HepG2 (cell line): Measurements from ENCODE around the gene RBM19. TPM values are rescaled to one million over a fixed set of nuclear protein-coding genes. Genes with fewer than 3 reads are reported as not detected.

Experiments
- ATAC-seq: fragments of 200-7000 bp; cut with Tn5 transposase; 3 replicates; pipeline ENCODE4 v1.9.1; 2020; ENCODE audit warnings: mild to moderate bottlenecking, moderate library complexity
- BruUV-seq: library from RNA; stranded (reverse); fragments of 400-500 nt; replicated peaks from 2 replicates; lab custom pipeline; 2021; lab: Mats Ljungman, UMichigan
- CTCF ChIA-PET: fragments of 300-600 bp; formaldehyde crosslinking; extraction: SDS; loops from one replicate; lab custom pipeline; 2021; ENCODE audit warnings: low total read pairs, inconsistent platforms, low intra/inter-chr PET ratio; lab: Yijun Ruan, JAX
- POLR2A ChIA-PET: fragments of 350-600 bp; sonication (Branson Sonifier 250); formaldehyde crosslinking; loops from one replicate; lab custom pipeline; 2020; ENCODE audit warnings: antibody characterized with exemption, inconsistent platforms; lab: Yijun Ruan, JAX
- DNase-seq: peaks from one replicate; pipeline ENCODE4 v3.0.0-alpha.2; 2015; ENCODE audit warnings: low spot score
- FAIRE-seq: peaks from 3 replicates; lab custom pipeline; 2011; peaks lifted over from hg19 to GRCh38; lab: Jason Lieb, UNC
- H2AFZ ChIP-seq: one replicate; pipeline ENCODE4 v1.6.1; 2011; ENCODE audit warnings: low read length, inconsistent platforms
- H3K27ac ChIP-seq: fragments of 300-600 bp; 3 replicates; pipeline ENCODE4 v1.8.0; 2011; ENCODE audit warnings: mixed run types, mild to moderate bottlenecking, mixed read lengths, low read length, inconsistent platforms; ENCODE audit not compliant: insufficient read depth; ENCODE audit errors: extremely low read length
- H3K27me3 ChIP-seq, 2 experiments: fragments of 200-600 bp in 1 of 2; 2 replicates in 1 of 2; 3 replicates in 1 of 2; pipeline versions ENCODE4 v1.6.0 to v1.8.0; 2011; ENCODE audit warnings: low read length in 2 of 2, mild to moderate bottlenecking in 2 of 2, moderate library complexity in 2 of 2, inconsistent platforms in 1 of 2; ENCODE audit not compliant: insufficient read depth in 2 of 2, control insufficient read depth in 1 of 2
- H3K36me3 ChIP-seq, 2 experiments: fragments of 200-600 bp in 1 of 2; replicated peaks in 1 of 2; 2 replicates in 1 of 2; 3 replicates in 1 of 2; pipeline versions ENCODE4 v1.5.1 to v1.8.0; 2011; ENCODE audit warnings: low read length in 2 of 2, inconsistent platforms in 1 of 2; ENCODE audit not compliant: insufficient read depth in 2 of 2, control insufficient read depth in 1 of 2
- H3K4me1 ChIP-seq: 2 replicates; pipeline ENCODE4 v1.5.1; 2012; ENCODE audit warnings: low read length, inconsistent platforms; ENCODE audit not compliant: insufficient read depth
- H3K4me2 ChIP-seq: 2 replicates; pipeline ENCODE4 v1.6.0; 2011; ENCODE audit warnings: low read depth, low read length, inconsistent platforms
- H3K4me3 ChIP-seq, 3 experiments: fragments of 200-600 bp in 1 of 3; sonication (generic), shearing (Covaris generic) in 1 of 3; replicated peaks in 1 of 3; 2 replicates each; pipeline ENCODE4 v1.5.1; 2011 to 2016; ENCODE audit warnings: low read length in 3 of 3, inconsistent platforms in 2 of 3, low read depth in 2 of 3, mild to moderate bottlenecking in 2 of 3, control low read depth in 1 of 3, mixed read lengths in 1 of 3; ENCODE audit not compliant: insufficient read depth in 1 of 3
- H3K79me2 ChIP-seq: one replicate; pipeline ENCODE4 v1.6.1; 2011; ENCODE audit warnings: low read length, inconsistent platforms; ENCODE audit not compliant: insufficient read depth
- H3K9ac ChIP-seq: 2 replicates; pipeline ENCODE4 v1.6.0; 2011; ENCODE audit warnings: mild to moderate bottlenecking, low read depth, low read length, inconsistent platforms; ENCODE audit not compliant: insufficient read depth
- H3K9me3 ChIP-seq: 2 replicates; pipeline ENCODE4 v1.5.1; 2012; ENCODE audit warnings: mild to moderate bottlenecking, low read length
- H4K20me1 ChIP-seq: 2 replicates; pipeline ENCODE4 v1.6.0; 2011; ENCODE audit warnings: inconsistent platforms, mild to moderate bottlenecking, low read length, moderate library complexity; ENCODE audit not compliant: insufficient read depth
- CENPBD1 ChIP-seq: sonication (generic); formaldehyde crosslinking; IDR thresholded peaks from 2 replicates; pipeline ENCODE4 v1.8.0; 2022; ENCODE audit warnings: missing genetic modification reagents, low read depth, mild to moderate bottlenecking, borderline replicate concordance
- HIC2 ChIP-seq: sonication (generic); formaldehyde crosslinking; IDR thresholded peaks from 2 replicates; pipeline ENCODE4 v1.9.0; 2022; ENCODE audit warnings: low read depth, missing genetic modification reagents
- HNRNPK ChIP-seq: fragments of 200-400 bp; formaldehyde crosslinking; IDR thresholded peaks from 2 replicates; pipeline ENCODE4 v1.6.1; 2018; ENCODE audit warnings: low read length, low read depth, moderate library complexity, mild to moderate bottlenecking; ENCODE audit not compliant: poor library complexity, severe bottlenecking
- MAF1 ChIP-seq: sonication (generic); formaldehyde crosslinking; IDR thresholded peaks from 2 replicates; pipeline ENCODE4 v1.5.0; 2020; ENCODE audit warnings: missing genetic modification reagents, borderline replicate concordance
- PCBP1 ChIP-seq: fragments of 200-400 bp; formaldehyde crosslinking; IDR thresholded peaks from 2 replicates; pipeline ENCODE4 v1.6.1; 2017; ENCODE audit warnings: mild to moderate bottlenecking, low read depth, low read length, borderline replicate concordance
- PCBP2 ChIP-seq: fragments of 200-400 bp; formaldehyde crosslinking; optimal IDR thresholded peaks from 2 replicates; pipeline ENCODE3; 2018; ENCODE audit warnings: low read length, low read depth; ENCODE audit not compliant: poor library complexity, severe bottlenecking
- RAD21 ChIP-seq: fragments of 450-650 bp; formaldehyde crosslinking; IDR thresholded peaks from 2 replicates; pipeline ENCODE4 v1.5.0; 2020; ENCODE audit warnings: mild to moderate bottlenecking
- TCF7L2 ChIP-seq: IDR thresholded peaks from 2 replicates; pipeline ENCODE4 v1.6.1; 2011; ENCODE audit warnings: mild to moderate bottlenecking, low read depth, low read length, moderate library complexity
- ZBTB21 ChIP-seq: sonication (generic); formaldehyde crosslinking; IDR thresholded peaks from 2 replicates; pipeline ENCODE4 v1.4.0; 2020; ENCODE audit warnings: missing genetic modification reagents
- ZNF354B ChIP-seq: sonication (generic); formaldehyde crosslinking; IDR thresholded peaks from 2 replicates; pipeline ENCODE4 v1.8.0; 2022; ENCODE audit warnings: mild to moderate bottlenecking, missing genetic modification reagents
- ZNF569 ChIP-seq: sonication (generic); formaldehyde crosslinking; IDR thresholded peaks from 2 replicates; pipeline ENCODE4 v1.5.0; 2020; ENCODE audit warnings: mild to moderate bottlenecking, missing genetic modification reagents, moderate library complexity, borderline replicate concordance
- ZNF816 ChIP-seq: sonication (generic); formaldehyde crosslinking; IDR thresholded peaks from 2 replicates; pipeline ENCODE4 v1.8.0; 2022; ENCODE audit warnings: missing genetic modification reagents, mild to moderate bottlenecking, borderline replicate concordance
- WGBS: methylation state at CpG from one replicate; pipeline ENCODE4 v1.1.6; 2017; ENCODE audit warnings: low lambda C conversion rate; 5-methylcytosine and 5-hydroxymethylcytosine counted together
- in situ Hi-C: cut with HindIII; loops from 2 replicates; pipeline ENCODE4 v1.10.0; 2017; ENCODE audit warnings: low pct_unique_long_range_greater_than_20kb; ENCODE audit not compliant: extremely low pct_ligation_motif_present
- intact Hi-C: fragments of 100-400 bp; cut with micrococcal nuclease; formaldehyde crosslinking; loops from one replicate; pipeline ENCODE4 v1.10.0; 2022; ENCODE audit not compliant: unreplicated experiment
- polyA plus RNA-seq, 8 experiments: library from polyadenylated mRNA; depleted of rRNA in 3 of 8; stranded (reverse) in 7 of 8; unstranded in 1 of 8; fragments of >200 nt; fragmentation: Illumina TruSeq in 4 of 8; extraction: Trizol in 4 of 8; gene quantifications; 2 replicates each; pipeline versions ENCODE4 v1.2.1 to v1.2.3, GENCODE V29; 2011 to 2016; ENCODE audit warnings: low read depth in 4 of 8, missing spikeins in 1 of 8, mixed read lengths in 1 of 8; ENCODE audit not compliant: insufficient read depth in 1 of 8
- total RNA-seq, 5 experiments: library from RNA; depleted of rRNA; stranded (reverse); fragments of >200 nt; fragmentation: Illumina TruSeq; extraction: Trizol; gene quantifications; 2 replicates each; pipeline ENCODE4 v1.2.3, GENCODE V29; 2016; ENCODE audit warnings: low read depth in 1 of 5

The RBM19 gene
- total and polyA plus RNA-seq, 2 of the 13 experiments (the other 11 are each of a cell fraction or from before 2014, with no cell fraction given) = 19.3 to 32.2 TPM

GRCh38 chr12:114012744-114013431, 46.8 kb upstream of the RBM19 start:
- TF ChIP-seq HNRNPK (peak; percentile 96), PCBP1 (peak; percentile 93), ZBTB21 (CRISPR knock-in tag) (no peak), TCF7L2 (no peak), PCBP2 (peak; percentile 58)
- intact Hi-C loops = no loop called here
- Histone ChIP-seq H3K9ac (no peak overlapping the region), H3K9me3 (no peaks in the 10 kb centered on the region), H4K20me1 (no peaks in the 10 kb centered on the region), H3K79me2 (no peaks in the 10 kb centered on the region), H3K4me1 (no peaks in the 10 kb centered on the region), H3K27me3 (no peaks in the 10 kb centered on the region), H3K27ac (no peak overlapping the region), H3K4me2 (no peak overlapping the region), H2AFZ (no peak overlapping the region), H3K4me3 (no peak overlapping the region), H3K36me3 (no peaks in the 10 kb centered on the region)
- ATAC-seq = no peak
- FAIRE-seq = no peak
- WGBS = 74% methylated on average over 3 of the region's 3 CpGs
- in situ Hi-C loops = loop anchor here (10.0 kb wide), 1 partner anchor 462 kb away; no protein-coding TSS in a partner anchor
- no TSS peak for BruUV-seq
- ChIA-PET CTCF (interaction anchor here (1.6 kb wide), 1 partner anchor 496 kb away, joined by 9 read pairs; no protein-coding TSS in a partner anchor), POLR2A (no interaction called here)
- DNase-seq = no peak

DNA sequence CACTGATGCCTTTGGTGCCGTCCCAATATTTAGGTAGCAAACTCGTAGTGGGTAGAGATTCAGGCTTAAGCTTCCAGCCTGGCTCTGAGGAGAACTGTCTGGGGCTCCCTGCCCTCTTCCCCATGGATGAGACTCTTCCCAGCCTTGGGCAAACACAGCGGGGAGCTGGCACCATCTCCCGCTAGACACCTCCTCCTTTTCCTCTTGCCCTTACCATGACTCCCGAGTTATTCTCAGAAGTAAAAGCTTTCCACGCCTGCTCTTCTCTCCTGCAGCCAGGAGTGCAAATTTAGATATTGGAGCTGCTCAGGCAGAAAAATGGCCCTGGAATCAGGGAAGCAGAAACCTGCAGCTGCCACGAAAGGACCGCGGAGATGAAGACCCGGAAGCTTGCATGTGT, 45.6 kb upstream of the RBM19 start:
- Histone ChIP-seq H3K79me2 (no peaks in the 10 kb centered on the region), H3K36me3 (no peaks in the 10 kb centered on the region), H4K20me1 (no peaks in the 10 kb centered on the region), H3K4me2 (no peak overlapping the region), H2AFZ (no peak overlapping the region), H3K4me3 (no peak overlapping the region), H3K4me1 (no peaks in the 10 kb centered on the region), H3K9ac (no peak overlapping the region), H3K27ac (no peak overlapping the region), H3K27me3 (no peaks in the 10 kb centered on the region; a peak in 1 of 5 replicates), H3K9me3 (no peaks in the 10 kb centered on the region)
- no peak for ATAC-seq
- no peak for FAIRE-seq
- CTCF ChIA-PET = no interaction called here
- intact Hi-C loops (no loop called here), in situ Hi-C loops (loop anchor here (10.0 kb wide), 1 partner anchor 463 kb away; no protein-coding TSS in a partner anchor)
- BruUV-seq = no TSS peak
- POLR2A ChIA-PET = no interaction called here
- no peak for DNase-seq
- 61% methylated on average over 10 of the region's 10 CpGs for WGBS
- TF ChIP-seq HIC2 (no peak), RAD21 (no peak), ZNF569 (no peak), ZNF354B (CRISPR knock-in tag) (no peak), CENPBD1 (no peak), ZNF816 (no peak), MAF1 (no peak)
